Measurements from ENCODE around the gene PTPRN2. TPM values are rescaled to one million over a fixed set of nuclear protein-coding genes. Genes with fewer than 3 reads are reported as not detected.
"Not testable (repeated sequence)": the region's sequence is repeated elsewhere in the genome, so short reads cannot be mapped to it uniquely, and the experiment has no call there.

The PTPRN2 gene
- total RNA-seq, 4 donors from 2014 or later = 6.6 to 10.7 (median 8.2) TPM

DNA sequence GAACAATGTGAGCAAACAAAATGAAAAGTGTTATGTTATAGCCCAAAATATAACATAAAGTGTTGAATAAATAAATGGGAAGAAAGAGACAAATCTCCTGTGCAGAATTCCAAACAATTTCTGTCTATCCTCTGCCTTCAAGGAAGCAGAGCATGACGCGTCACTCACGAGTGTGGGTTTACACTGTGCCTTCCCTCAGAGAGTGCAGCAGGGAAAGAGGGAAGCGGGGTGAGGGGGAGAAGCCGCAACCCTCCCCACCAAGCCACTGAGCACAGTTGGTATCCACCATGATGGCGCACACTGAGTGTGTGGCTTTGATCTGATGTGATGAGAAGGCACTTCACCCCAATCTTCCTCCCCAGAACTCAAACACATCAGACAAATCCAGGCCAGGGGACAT lies 74.8 kb downstream of the PTPRN2 start:
- DNase-seq (ENCODE audit: low spot score in 2 of 2) = no peak

DNA sequence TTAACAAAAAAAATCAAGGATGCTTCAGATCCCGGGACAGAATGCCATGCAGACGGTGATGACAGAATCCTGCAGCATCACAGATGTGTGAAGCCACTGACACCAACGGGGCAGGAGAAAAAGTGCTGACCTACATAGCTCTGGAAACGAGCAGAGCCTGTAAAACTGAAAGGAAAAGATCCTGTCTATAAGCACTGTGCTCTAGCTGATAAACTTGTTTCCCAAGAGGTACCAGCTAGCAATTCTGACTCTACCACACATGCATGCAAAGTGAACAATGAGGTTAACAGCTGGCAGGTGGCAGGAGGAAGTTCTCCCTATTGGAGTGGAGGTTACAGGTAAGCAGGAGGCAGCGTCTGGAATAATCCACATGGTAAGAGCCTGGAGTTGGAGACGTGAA lies 75.6 kb downstream of the PTPRN2 start:
- 76 to 78% methylated on average over 6 of the region's 6 CpGs for WGBS, 2 donors
- peaks cover 0 to 47% (median 3%) of the 10 kb centered on the region in 4 donors for H3K9me3 ChIP-seq
- no peak for DNase-seq (ENCODE audit: low spot score in 2 of 2)
- H3K4me3 ChIP-seq = no peak overlapping the region
- no peaks in the 10 kb centered on the region for H3K36me3 ChIP-seq
- H3K27me3 ChIP-seq = no peaks in the 10 kb centered on the region
- TF ChIP-seq POLR2A (IDR thresholded peaks at IDR 0.05) (no peak), EP300 (IDR thresholded peaks at IDR 0.05) (no peak)
- TF ChIP-seq, protein P1, sequence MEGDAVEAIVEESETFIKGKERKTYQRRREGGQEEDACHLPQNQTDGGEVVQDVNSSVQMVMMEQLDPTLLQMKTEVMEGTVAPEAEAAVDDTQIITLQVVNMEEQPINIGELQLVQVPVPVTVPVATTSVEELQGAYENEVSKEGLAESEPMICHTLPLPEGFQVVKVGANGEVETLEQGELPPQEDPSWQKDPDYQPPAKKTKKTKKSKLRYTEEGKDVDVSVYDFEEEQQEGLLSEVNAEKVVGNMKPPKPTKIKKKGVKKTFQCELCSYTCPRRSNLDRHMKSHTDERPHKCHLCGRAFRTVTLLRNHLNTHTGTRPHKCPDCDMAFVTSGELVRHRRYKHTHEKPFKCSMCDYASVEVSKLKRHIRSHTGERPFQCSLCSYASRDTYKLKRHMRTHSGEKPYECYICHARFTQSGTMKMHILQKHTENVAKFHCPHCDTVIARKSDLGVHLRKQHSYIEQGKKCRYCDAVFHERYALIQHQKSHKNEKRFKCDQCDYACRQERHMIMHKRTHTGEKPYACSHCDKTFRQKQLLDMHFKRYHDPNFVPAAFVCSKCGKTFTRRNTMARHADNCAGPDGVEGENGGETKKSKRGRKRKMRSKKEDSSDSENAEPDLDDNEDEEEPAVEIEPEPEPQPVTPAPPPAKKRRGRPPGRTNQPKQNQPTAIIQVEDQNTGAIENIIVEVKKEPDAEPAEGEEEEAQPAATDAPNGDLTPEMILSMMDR (IDR thresholded peaks at IDR 0.05) = no peak
- no peaks in the 10 kb centered on the region for H3K4me1 ChIP-seq
- H3K27ac ChIP-seq = no peak overlapping the region

More for the DNA sequence above, 74.8 kb downstream of the PTPRN2 start:
- Histone ChIP-seq H3K27ac (no peak overlapping the region), H3K4me3 (no peak overlapping the region), H3K27me3 (no peaks in the 10 kb centered on the region), H3K9me3 (peaks cover 0 to 41% (median 3%) of the 10 kb centered on the region in 4 donors), H3K4me1 (no peaks in the 10 kb centered on the region), H3K36me3 (no peaks in the 10 kb centered on the region)
- TF ChIP-seq, protein P1 (IDR thresholded peaks at IDR 0.05) = no peak
- TF ChIP-seq POLR2A (IDR thresholded peaks at IDR 0.05) = no peak
- no peak for TF ChIP-seq EP300 (IDR thresholded peaks at IDR 0.05)
- 82 to 88% methylated on average over 6 of the region's 6 CpGs for WGBS, 2 donors

DNA sequence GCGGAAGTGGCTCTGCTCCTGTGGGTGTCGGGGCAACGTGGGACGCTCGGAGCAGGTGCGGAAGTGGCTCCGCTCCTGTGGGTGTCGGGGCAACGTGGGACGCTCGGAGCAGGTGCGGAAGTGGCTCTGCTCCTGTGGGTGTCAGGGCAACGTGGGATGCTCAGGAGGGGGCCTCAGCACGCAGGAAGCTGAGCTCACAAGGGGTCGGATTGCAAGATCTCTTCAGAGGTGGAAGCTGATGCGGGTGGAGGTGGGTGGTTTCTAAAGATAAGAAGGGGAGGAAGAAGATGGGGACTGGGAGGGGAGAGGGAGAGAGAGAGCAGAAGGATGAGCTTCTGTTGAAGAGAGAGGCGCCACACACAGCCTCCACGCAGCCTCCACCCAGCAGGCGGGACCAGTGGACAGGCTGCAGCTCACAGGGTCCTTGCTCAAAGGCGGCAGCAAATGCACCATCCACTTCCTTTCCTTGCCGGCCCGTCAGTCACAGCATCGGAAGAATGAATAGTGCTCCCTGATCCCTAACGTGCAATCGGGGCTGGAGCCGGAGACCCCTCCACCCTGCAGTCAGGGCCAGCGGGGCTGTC lies 78.7 kb downstream of the PTPRN2 start:
- TF ChIP-seq EP300 (IDR thresholded peaks at IDR 0.05) (no peak), POLR2A (IDR thresholded peaks at IDR 0.05) (no peak)
- TF ChIP-seq, protein P1 (IDR thresholded peaks at IDR 0.05) = no peak
- WGBS, 2 donors = 75 to 76% methylated on average over 20 to 25 of the region's 27 CpGs
- no peaks in the 10 kb centered on the region for H3K27me3 ChIP-seq
- H3K36me3 ChIP-seq = no peaks in the 10 kb centered on the region
- no peak overlapping the region for H3K27ac ChIP-seq
- no peaks in the 10 kb centered on the region for H3K4me1 ChIP-seq
- no peak overlapping the region for H3K4me3 ChIP-seq
- no peak for DNase-seq (ENCODE audit: low spot score in 2 of 2)
- peaks cover 0 to 65% (median 3%) of the 10 kb centered on the region in 4 donors for H3K9me3 ChIP-seq

DNA sequence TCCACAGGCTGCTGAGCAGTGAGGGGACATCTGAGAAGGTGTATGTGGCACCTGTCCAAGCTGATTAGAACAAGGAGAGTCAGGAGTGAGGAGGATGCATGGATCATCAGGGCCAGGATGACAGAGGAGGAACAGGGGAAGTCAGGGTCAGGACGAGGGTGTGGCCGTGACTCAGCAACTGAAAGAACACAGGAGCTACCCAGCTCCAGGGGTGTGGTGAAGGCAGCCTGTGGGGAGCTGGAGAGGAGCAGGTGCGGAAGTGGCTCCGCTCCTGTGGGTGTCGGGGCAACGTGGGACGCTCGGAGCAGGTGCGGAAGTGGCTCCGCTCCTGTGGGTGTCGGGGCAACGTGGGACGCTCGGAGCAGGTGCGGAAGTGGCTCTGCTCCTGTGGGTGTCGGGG lies 79.3 kb downstream of the PTPRN2 start:
- not testable (repeated sequence) for H3K4me1 ChIP-seq; DNase-seq (ENCODE audit: low spot score in 2 of 2); H3K27me3 ChIP-seq; H3K4me3 ChIP-seq; H3K36me3 ChIP-seq; H3K27ac ChIP-seq
- 76 to 84% methylated on average over 5 to 14 of the region's 16 CpGs for WGBS, 2 donors
- peaks cover 0 to 70% (median 3%) of the 10 kb centered on the region in 4 donors for H3K9me3 ChIP-seq

DNA sequence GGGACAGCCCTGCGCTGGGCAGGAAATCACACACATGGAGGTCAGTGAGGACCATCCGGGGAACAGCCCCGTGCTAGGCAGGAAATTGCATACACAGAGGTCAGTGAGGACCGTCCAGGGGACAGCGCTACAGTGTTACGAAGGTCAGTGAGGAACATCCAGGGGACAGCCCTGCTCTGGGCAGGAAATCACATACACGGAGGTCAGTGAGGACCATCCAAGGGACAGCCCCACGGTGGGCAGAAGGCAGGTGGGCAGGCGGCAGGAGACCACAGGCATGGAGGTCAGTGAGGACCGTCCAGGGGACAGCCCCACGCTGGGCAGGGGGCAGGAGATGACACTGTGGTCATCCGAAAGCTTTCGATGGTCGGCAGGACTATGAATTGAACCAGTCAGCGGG lies 79.7 kb downstream of the PTPRN2 start:
- Histone ChIP-seq H3K27me3 (no peaks in the 10 kb centered on the region), H3K9me3 (peaks cover 0 to 70% (median 3%) of the 10 kb centered on the region in 4 donors), H3K36me3 (no peaks in the 10 kb centered on the region), H3K4me3 (no peak overlapping the region), H3K27ac (no peak overlapping the region), H3K4me1 (no peaks in the 10 kb centered on the region)
- 68 to 72% methylated on average over 15 of the region's 15 CpGs for WGBS, 2 donors
- DNase-seq (ENCODE audit: low spot score in 2 of 2) = no peak
- TF ChIP-seq, protein P1 (IDR thresholded peaks at IDR 0.05) = no peak
- TF ChIP-seq POLR2A (IDR thresholded peaks at IDR 0.05) (no peak), EP300 (IDR thresholded peaks at IDR 0.05) (no peak)

DNA sequence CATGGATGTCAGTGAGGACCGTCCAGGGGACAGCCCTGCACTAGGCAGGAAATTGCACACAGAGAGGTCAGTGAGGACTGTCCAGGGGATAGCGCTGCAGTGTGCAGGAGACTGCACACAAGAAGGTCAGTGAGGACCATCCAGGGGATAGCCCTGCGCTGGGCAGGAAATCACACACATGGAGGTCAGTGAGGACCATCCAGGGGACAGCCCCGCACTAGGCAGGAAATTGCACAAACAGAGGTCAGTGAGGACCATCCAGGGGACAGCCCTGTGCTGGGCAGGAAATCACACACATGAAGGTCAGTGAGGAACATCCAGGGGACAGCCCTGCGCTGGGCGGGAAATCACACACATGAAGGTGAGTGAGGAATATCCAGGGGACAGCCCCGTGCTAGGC lies 80.4 kb downstream of the PTPRN2 start:
- not testable (repeated sequence) for H3K27me3 ChIP-seq; DNase-seq (ENCODE audit: low spot score in 2 of 2); H3K4me3 ChIP-seq; H3K27ac ChIP-seq; H3K4me1 ChIP-seq; H3K36me3 ChIP-seq
- 52 to 70% methylated on average over 7 of the region's 7 CpGs for WGBS, 2 donors
- peaks cover 0 to 62% (median 2%) of the 10 kb centered on the region in 4 donors for H3K9me3 ChIP-seq
